ENCODE results near the gene LIN7A. TPM values are rescaled to one million over a fixed set of nuclear protein-coding genes. Genes with fewer than 3 reads are reported as not detected.
"Not testable (repeated sequence)": the region's sequence is repeated elsewhere in the genome, so short reads cannot be mapped to it uniquely, and the experiment has no call there.

Gene LIN7A
- total and polyA plus RNA-seq, 2 donors (not counting 1 experiment from before 2014, with no cell fraction given): 22.8 to 35.3 TPM

- Histone ChIP-seq H3K9me3 (ENCODE audit: control insufficient read depth, insufficient read depth, low read depth, low read length) (no peaks in the 10 kb centered on the region), H3K36me3 (ENCODE audit: control insufficient read depth, insufficient read depth, low read length) (no peaks in the 10 kb centered on the region), H3K4me1 (ENCODE audit: control insufficient read depth, extremely low read depth, insufficient read depth, low read length) (no peaks in the 10 kb centered on the region), H3K4me2 (ENCODE audit: extremely low read depth, insufficient read depth, low read length) (no peak overlapping the region), H3K27ac (ENCODE audit: insufficient read depth, low read length) (no peak overlapping the region), H4K20me1 (ENCODE audit: control insufficient read depth, extremely low read depth, insufficient read depth, low read length) (no peaks in the 10 kb centered on the region), H2AFZ (ENCODE audit: low read length) (no peak overlapping the region), H3K27me3 (ENCODE audit: control insufficient read depth, insufficient read depth, low read length) (no peaks in the 10 kb centered on the region), H3K79me2 (ENCODE audit: control insufficient read depth, insufficient read depth, low read length) (no peaks in the 10 kb centered on the region), H3K9ac (ENCODE audit: insufficient read depth, low read length) (no peak overlapping the region), H3K4me3 (replicated peaks in 1 of 4; ENCODE audit: control extremely low read depth in 1 of 4, insufficient read depth in 1 of 4, low read depth in 3 of 4, low read length in 4 of 4) (no peak overlapping the region)
- TF ChIP-seq EZH2 (IDR thresholded peaks at IDR 0.05; ENCODE audit: low read length, missing control alignments): no peak
- TF ChIP-seq, protein P1, sequence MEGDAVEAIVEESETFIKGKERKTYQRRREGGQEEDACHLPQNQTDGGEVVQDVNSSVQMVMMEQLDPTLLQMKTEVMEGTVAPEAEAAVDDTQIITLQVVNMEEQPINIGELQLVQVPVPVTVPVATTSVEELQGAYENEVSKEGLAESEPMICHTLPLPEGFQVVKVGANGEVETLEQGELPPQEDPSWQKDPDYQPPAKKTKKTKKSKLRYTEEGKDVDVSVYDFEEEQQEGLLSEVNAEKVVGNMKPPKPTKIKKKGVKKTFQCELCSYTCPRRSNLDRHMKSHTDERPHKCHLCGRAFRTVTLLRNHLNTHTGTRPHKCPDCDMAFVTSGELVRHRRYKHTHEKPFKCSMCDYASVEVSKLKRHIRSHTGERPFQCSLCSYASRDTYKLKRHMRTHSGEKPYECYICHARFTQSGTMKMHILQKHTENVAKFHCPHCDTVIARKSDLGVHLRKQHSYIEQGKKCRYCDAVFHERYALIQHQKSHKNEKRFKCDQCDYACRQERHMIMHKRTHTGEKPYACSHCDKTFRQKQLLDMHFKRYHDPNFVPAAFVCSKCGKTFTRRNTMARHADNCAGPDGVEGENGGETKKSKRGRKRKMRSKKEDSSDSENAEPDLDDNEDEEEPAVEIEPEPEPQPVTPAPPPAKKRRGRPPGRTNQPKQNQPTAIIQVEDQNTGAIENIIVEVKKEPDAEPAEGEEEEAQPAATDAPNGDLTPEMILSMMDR (conservative IDR thresholded peaks at IDR 0.05 in 1 of 2, IDR thresholded peaks at IDR 0.05 in 1 of 2; ENCODE audit: low read depth in 1 of 2, low read length in 2 of 2): no peak
- no peak for DNase-seq (ENCODE audit: low read depth in 2 of 2)
Observed at GRCh38 chr12:80791863-80792262, 145.9 kb downstream of the LIN7A start.

DNA sequence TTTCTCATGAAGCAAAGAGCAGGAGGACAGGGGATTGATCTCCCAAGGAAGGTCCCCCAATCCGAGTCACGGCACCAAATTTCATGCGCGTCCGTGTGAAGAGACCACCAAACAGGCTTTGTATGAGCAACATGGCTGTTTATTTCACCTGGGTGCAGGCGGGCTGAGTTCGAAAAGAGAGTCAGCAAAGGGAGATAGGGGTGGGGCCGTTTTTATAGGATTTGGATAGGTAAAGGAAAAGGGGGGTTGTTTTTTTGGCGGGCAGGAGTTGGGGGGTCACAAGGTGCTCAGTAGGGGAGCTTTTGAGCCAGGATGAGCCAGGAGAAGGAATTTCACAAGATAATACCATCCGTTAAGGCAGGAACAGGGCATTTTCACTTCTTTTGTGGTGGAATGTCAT is 149.3 kb downstream of the LIN7A start:
- not testable (repeated sequence) for H3K27me3 ChIP-seq (ENCODE audit: control insufficient read depth, insufficient read depth, low read length); H2AFZ ChIP-seq (ENCODE audit: low read length); DNase-seq (ENCODE audit: low read depth in 2 of 2); H3K27ac ChIP-seq (ENCODE audit: insufficient read depth, low read length); H3K4me1 ChIP-seq (ENCODE audit: control insufficient read depth, extremely low read depth, insufficient read depth, low read length); H3K4me2 ChIP-seq (ENCODE audit: extremely low read depth, insufficient read depth, low read length); H3K79me2 ChIP-seq (ENCODE audit: control insufficient read depth, insufficient read depth, low read length); H3K9me3 ChIP-seq (ENCODE audit: control insufficient read depth, insufficient read depth, low read depth, low read length); H4K20me1 ChIP-seq (ENCODE audit: control insufficient read depth, extremely low read depth, insufficient read depth, low read length); H3K4me3 ChIP-seq (replicated peaks in 1 of 4; ENCODE audit: control extremely low read depth in 1 of 4, insufficient read depth in 1 of 4, low read depth in 3 of 4, low read length in 4 of 4); H3K36me3 ChIP-seq (ENCODE audit: control insufficient read depth, insufficient read depth, low read length); H3K9ac ChIP-seq (ENCODE audit: insufficient read depth, low read length)

GRCh38 chr12:80782963-80783470 is 154.7 kb downstream of the LIN7A start:
- H3K36me3 ChIP-seq (ENCODE audit: control insufficient read depth, insufficient read depth, low read length); H3K4me3 ChIP-seq (replicated peaks in 1 of 4; ENCODE audit: control extremely low read depth in 1 of 4, insufficient read depth in 1 of 4, low read depth in 3 of 4, low read length in 4 of 4); H3K27me3 ChIP-seq (ENCODE audit: control insufficient read depth, insufficient read depth, low read length): not testable (repeated sequence)

GRCh38 chr12:80781313-80781712 is 156.4 kb downstream of the LIN7A start:
- no peak overlapping the region for H3K9ac ChIP-seq (ENCODE audit: insufficient read depth, low read length)
- TF ChIP-seq, protein P1 (conservative IDR thresholded peaks at IDR 0.05 in 1 of 2, IDR thresholded peaks at IDR 0.05 in 1 of 2; ENCODE audit: low read depth in 1 of 2, low read length in 2 of 2): no peak
- no peak overlapping the region for H3K4me2 ChIP-seq (ENCODE audit: extremely low read depth, insufficient read depth, low read length)
- no peaks in the 10 kb centered on the region for H3K79me2 ChIP-seq (ENCODE audit: control insufficient read depth, insufficient read depth, low read length)
- no peaks in the 10 kb centered on the region for H3K4me1 ChIP-seq (ENCODE audit: control insufficient read depth, extremely low read depth, insufficient read depth, low read length)
- no peaks in the 10 kb centered on the region for H3K36me3 ChIP-seq (ENCODE audit: control insufficient read depth, insufficient read depth, low read length)
- H3K4me3 ChIP-seq (replicated peaks in 1 of 4; ENCODE audit: control extremely low read depth in 1 of 4, insufficient read depth in 1 of 4, low read depth in 3 of 4, low read length in 4 of 4): no peak overlapping the region
- no peak overlapping the region for H3K27ac ChIP-seq (ENCODE audit: insufficient read depth, low read length)
- no peak for DNase-seq (ENCODE audit: low read depth in 2 of 2)
- H3K9me3 ChIP-seq (ENCODE audit: control insufficient read depth, insufficient read depth, low read depth, low read length): no peaks in the 10 kb centered on the region
- no peaks in the 10 kb centered on the region for H3K27me3 ChIP-seq (ENCODE audit: control insufficient read depth, insufficient read depth, low read length)
- H2AFZ ChIP-seq (ENCODE audit: low read length): no peak overlapping the region
- no peaks in the 10 kb centered on the region for H4K20me1 ChIP-seq (ENCODE audit: control insufficient read depth, extremely low read depth, insufficient read depth, low read length)

More at GRCh38 chr12:80782963-80783470, 154.7 kb downstream of the LIN7A start:
- not testable (repeated sequence) for H3K9ac ChIP-seq (ENCODE audit: insufficient read depth, low read length); H4K20me1 ChIP-seq (ENCODE audit: control insufficient read depth, extremely low read depth, insufficient read depth, low read length); H3K9me3 ChIP-seq (ENCODE audit: control insufficient read depth, insufficient read depth, low read depth, low read length); H2AFZ ChIP-seq (ENCODE audit: low read length); H3K4me2 ChIP-seq (ENCODE audit: extremely low read depth, insufficient read depth, low read length); H3K79me2 ChIP-seq (ENCODE audit: control insufficient read depth, insufficient read depth, low read length); H3K27ac ChIP-seq (ENCODE audit: insufficient read depth, low read length); DNase-seq (ENCODE audit: low read depth in 2 of 2); H3K4me1 ChIP-seq (ENCODE audit: control insufficient read depth, extremely low read depth, insufficient read depth, low read length)
